Fibroblast of villous mesenchyme (primary cell): Measurements from ENCODE around the gene CASP2. TPM values are rescaled to one million over a fixed set of nuclear protein-coding genes. Genes with fewer than 3 reads are reported as not detected.
"Not testable (repeated sequence)": the region's sequence is repeated elsewhere in the genome, so short reads cannot be mapped to it uniquely, and the experiment has no call there.

Experiments used
- DNase-seq: peaks from one replicate; pipeline ENCODE4 v3.0.0-alpha.2; 2010; ENCODE audit warnings: low read depth
- H3K4me3 ChIP-seq: 2 replicates; pipeline ENCODE4 v1.5.1; 2011; ENCODE audit warnings: low read depth, mild to moderate bottlenecking, low read length
- total RNA-seq: library from RNA; depleted of rRNA; stranded (reverse); fragments of >200 nt; gene quantifications from 2 replicates; pipeline ENCODE4 v1.2.3, GENCODE V29; 2012
- TF ChIP-seq, protein P1 (sequence below): IDR thresholded peaks from 2 replicates; pipeline ENCODE4 v1.5.1; 2012; ENCODE audit warnings: low read depth, mild to moderate bottlenecking, low read length; ENCODE audit not compliant: insufficient read depth

The CASP2 gene
- total RNA-seq, 1 donor = 16.0 TPM

DNA sequence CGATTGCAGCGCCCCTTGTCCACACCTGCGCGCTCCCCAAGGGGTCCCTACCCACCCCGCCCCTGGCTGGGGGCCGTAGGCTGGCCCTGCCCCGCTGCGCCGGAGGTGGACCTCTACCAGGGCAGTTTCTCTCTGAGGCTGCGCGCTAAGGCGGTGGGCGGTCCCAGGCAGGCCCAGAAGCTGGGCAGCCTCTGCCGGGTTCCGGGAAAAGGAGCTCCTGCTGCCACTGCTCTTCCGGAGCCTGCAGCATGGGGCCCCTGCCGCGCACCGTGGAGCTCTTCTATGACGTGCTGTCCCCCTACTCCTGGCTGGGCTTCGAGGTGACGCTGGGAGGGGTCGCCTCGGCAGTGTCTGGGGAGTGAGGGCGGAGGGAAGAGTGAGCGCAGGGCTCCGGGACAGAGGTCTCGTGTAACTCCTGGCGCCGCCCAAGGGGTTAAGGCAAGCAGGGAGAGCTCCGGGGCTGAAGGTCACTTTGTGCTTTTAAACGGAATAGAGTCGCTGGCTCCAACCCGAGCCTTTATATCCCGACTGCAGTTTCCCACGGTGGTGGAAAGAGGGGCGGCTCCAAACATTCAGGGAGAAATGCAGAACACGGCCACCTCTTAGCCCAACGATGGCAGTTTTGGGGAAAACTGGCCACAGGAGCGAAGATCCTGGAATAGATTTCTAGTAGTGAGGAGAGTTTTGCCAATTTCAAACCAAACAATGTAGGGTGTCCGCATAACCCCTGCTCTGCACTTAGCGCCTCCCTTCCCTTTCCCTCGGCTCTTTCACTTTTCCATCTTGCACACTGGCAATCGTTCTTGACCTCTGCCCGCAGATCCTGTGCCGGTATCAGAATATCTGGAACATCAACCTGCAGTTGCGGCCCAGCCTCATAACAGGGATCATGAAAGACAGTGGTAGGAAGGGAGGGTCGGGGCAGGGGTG is 24.6 kb upstream of the CASP2 start, which contains the start of gene GSTK1:
Gene GSTK1 (plus strand): TSS at position 176 of the 930 bp plus-strand sequence. CDS start 73 bp downstream, at position 249.
- H3K4me3 ChIP-seq = peak within 1 kb of the TSS; percentile 85
- TF ChIP-seq, protein P1, sequence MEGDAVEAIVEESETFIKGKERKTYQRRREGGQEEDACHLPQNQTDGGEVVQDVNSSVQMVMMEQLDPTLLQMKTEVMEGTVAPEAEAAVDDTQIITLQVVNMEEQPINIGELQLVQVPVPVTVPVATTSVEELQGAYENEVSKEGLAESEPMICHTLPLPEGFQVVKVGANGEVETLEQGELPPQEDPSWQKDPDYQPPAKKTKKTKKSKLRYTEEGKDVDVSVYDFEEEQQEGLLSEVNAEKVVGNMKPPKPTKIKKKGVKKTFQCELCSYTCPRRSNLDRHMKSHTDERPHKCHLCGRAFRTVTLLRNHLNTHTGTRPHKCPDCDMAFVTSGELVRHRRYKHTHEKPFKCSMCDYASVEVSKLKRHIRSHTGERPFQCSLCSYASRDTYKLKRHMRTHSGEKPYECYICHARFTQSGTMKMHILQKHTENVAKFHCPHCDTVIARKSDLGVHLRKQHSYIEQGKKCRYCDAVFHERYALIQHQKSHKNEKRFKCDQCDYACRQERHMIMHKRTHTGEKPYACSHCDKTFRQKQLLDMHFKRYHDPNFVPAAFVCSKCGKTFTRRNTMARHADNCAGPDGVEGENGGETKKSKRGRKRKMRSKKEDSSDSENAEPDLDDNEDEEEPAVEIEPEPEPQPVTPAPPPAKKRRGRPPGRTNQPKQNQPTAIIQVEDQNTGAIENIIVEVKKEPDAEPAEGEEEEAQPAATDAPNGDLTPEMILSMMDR = no peak
- DNase-seq = peak; percentile 64

DNA sequence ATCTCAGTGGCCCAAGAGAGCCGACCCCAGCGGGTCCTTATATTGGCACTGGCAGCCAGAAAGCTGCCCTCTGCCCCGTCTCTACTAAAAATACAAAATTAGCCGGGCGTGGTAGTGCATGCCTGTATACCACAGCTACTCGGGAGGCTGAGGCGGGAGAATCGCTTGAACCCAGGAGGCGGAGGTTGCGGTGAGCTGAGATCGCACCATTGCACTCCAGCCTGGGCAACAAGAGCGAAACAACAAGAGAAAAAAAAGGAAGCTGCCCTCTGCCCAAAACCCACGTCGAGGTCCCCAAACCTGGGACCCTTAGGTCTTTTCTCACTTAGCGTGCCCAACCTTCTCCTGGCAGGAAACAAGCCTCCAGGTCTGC is 24.0 kb upstream of the CASP2 start:
- H3K4me3 ChIP-seq = peak overlapping the region; percentile 85
- DNase-seq = not testable (repeated sequence)

DNA sequence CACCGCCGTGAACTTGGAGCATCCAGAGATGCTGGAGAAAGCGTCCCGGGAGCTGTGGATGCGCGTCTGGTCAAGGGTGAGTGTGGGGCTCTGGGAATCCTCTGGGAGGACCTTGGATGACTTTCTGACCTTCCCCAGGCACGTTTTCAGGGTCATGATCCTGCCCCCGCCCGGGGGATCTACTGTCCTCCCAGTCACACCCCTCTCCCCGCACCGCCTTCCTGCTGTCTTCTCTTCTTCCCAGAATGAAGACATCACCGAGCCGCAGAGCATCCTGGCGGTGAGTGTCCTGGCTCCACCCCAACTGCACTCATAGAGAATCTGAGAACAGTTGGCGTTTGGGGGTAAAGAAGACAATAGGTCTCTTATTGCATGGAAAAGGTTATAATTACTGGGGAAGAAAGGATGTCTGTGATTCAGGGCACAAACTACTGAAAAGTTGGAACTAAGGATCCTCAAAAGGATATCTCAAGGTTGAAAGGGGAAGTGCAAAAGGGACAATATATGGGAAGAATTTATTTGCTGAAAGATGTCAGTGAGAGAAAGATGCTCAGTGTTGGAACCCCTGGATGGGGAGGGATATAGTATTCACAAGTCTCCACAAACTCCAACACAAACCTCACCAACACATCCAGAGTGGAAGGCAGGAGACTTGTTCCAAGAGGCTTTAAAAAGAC is 23.0 kb upstream of the CASP2 start:
- no peak for DNase-seq
- TF ChIP-seq, protein P1 = no peak
- H3K4me3 ChIP-seq = no peak overlapping the region

DNA sequence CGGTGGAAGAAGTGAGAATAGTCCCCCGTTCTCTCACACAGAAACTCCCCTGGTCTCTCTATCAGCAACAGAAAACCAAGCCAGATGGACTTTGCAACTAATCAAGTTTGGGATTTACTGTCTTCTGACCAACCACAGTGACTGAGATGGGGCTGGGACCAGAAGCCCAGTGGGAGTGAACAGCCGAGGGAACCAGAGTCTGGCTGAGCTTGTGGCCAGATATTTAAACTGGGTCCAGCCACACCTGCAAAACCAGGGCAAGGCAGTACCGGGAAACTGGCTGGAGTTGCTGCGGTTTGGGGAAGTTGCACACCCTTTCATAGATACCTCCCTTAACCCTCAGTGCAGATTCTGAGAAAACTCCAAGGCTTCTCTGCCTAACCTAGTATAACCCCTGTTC is 18.9 kb upstream of the CASP2 start:
- no peak for DNase-seq
- TF ChIP-seq, protein P1 = no peak
- no peak overlapping the region for H3K4me3 ChIP-seq

DNA sequence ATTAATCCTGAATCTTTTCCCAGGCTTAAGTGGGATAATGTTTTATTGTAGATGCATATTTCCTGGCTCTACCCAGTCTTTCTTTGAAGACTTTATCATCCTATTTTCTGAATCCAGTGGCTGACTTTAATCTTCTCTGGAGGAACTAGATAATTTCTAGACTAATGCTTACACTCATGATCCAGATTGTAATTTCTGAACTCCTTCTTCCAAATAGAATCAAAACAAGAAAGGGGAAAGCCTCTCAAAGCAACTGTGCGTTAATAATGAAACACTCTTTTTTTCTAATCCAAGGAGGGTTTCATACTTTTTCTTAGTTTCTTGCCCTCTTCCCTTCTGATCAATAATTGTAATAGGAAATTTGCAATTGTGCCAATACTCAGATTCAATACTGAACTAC is 16.9 kb upstream of the CASP2 start:
- no peak overlapping the region for H3K4me3 ChIP-seq
- no peak for DNase-seq
- TF ChIP-seq, protein P1 = no peak

DNA sequence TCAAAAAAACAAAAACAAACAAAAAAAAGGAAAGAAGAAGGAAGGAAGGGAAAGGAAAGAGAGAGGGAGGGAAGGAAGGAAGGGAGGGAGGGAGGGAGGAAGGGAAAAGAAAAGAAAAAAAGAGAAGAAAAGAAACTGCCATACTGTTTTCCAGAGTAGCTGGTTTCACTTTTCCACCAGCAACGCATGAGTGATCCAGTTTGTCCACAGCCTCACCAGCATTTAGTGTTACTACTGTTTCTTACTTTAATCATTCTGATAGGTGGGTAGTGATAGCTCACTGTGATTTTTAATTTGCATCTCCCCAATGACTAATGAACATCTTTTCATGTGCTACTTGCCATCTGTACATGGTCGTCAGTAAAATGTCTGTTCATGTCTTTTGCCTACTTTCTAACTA is 15.3 kb upstream of the CASP2 start:
- H3K4me3 ChIP-seq = no peak overlapping the region
- no peak for DNase-seq
- TF ChIP-seq, protein P1 = no peak
